Measurements from ENCODE around the gene MEIKIN.

- TF ChIP-seq CTCF (IDR thresholded peaks at IDR 0.05; ENCODE audit: poor library complexity, severe bottlenecking), result no peak
- TF ChIP-seq TAF1 (IDR thresholded peaks at IDR 0.05; ENCODE audit: low read depth), result no peak
- no peak for TF ChIP-seq POLR2AphosphoS5 (IDR thresholded peaks at IDR 0.05)
- no peak for TF ChIP-seq EZH2 (IDR thresholded peaks at IDR 0.05; ENCODE audit: borderline replicate concordance, insufficient read depth, low read length, poor library complexity, severe bottlenecking)
- TF ChIP-seq MXI1 (conservative IDR thresholded peaks at IDR 0.05; ENCODE audit: poor library complexity, severe bottlenecking), result no peak
- no peak for TF ChIP-seq RAD21 (conservative IDR thresholded peaks at IDR 0.05)
Measured at GRCh38 chr5:131926168-131926567, 19.3 kb downstream of the MEIKIN start.

Measured in neural cell (in vitro differentiated cells).